ENCODE results near the gene CHP2.

Gene CHP2

DNA sequence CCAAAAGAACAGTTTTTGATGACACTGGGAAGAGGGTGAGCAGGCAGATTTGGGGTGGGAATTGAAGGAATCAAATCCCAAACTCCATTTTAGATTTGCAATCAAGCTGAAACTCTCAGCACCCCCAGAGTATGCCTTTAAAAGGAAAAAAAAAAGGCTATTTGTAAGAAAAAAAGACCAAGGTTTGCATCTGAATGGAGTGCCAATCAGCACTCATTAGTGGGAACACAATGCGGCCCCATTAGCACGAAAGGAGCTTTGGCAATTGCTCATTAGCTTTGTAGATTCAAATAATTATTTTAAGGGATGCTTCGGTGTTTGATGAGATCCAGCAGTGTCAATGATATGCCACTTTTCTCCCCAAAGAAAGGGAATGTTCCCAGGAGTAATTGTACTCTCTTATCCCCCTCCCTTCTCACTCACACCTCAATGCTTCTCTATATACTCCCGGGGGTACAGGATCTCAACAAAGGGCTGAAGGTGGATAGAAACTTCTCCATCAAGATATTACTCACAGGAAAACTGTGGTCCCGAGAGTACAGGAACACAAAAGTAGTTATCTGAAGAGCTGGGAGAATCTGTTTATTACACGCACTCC is 32.2 kb downstream of the CHP2 start:
- TF ChIP-seq, protein P1, sequence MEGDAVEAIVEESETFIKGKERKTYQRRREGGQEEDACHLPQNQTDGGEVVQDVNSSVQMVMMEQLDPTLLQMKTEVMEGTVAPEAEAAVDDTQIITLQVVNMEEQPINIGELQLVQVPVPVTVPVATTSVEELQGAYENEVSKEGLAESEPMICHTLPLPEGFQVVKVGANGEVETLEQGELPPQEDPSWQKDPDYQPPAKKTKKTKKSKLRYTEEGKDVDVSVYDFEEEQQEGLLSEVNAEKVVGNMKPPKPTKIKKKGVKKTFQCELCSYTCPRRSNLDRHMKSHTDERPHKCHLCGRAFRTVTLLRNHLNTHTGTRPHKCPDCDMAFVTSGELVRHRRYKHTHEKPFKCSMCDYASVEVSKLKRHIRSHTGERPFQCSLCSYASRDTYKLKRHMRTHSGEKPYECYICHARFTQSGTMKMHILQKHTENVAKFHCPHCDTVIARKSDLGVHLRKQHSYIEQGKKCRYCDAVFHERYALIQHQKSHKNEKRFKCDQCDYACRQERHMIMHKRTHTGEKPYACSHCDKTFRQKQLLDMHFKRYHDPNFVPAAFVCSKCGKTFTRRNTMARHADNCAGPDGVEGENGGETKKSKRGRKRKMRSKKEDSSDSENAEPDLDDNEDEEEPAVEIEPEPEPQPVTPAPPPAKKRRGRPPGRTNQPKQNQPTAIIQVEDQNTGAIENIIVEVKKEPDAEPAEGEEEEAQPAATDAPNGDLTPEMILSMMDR (conservative IDR thresholded peaks at IDR 0.05; ENCODE audit: low read depth, low read length), result no peak
- no peak overlapping the region for H3K4me3 ChIP-seq (ENCODE audit: low read depth, low read length)
- DNase-seq (ENCODE audit: low read depth), result no peak

DNA sequence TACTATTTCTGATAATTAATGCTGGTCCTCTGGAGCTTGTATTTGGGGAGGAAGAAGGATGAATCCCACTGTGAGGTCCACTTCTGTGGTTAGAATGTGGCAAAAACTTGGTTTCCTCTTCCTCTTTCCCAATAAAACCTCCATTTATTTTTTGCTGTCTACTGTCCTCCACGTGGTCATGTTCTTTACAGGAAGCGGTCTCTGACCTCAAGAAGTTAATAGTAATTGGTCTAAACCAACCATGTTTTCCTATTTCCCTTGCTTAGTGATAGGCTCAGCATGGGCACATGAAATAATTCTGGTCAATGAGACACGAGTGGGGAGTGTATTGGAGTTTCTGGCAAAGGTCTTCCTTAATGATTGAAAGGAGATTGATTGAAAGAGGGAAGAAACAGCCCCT is 33.9 kb downstream of the CHP2 start:
- DNase-seq (ENCODE audit: low read depth), result no peak
- TF ChIP-seq, protein P1 (conservative IDR thresholded peaks at IDR 0.05; ENCODE audit: low read depth, low read length), result no peak

DNA sequence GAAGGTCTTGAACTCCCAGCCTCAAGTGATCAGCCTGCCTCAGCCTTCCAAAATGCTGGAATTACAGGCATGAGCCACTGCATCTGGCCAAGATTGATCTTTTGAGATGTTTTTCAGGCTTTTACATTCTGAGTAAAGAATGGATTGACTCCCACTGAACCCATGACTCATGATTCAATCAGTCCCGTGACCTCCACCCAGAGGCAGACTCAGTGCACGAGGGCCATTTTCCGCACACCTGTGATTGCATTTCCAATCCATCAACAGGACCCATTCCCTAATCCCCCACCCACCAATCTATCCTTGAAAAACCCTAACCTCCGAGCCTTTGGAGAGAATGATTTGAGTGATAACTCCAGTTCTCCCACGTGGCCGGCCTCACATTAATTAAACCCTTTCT is 40.6 kb downstream of the CHP2 start:
- DNase-seq (ENCODE audit: low read depth), result no peak
- H3K4me3 ChIP-seq (ENCODE audit: low read depth, low read length), result no peak overlapping the region
- TF ChIP-seq, protein P1 (conservative IDR thresholded peaks at IDR 0.05; ENCODE audit: low read depth, low read length), result no peak

More for the DNA sequence above, 33.9 kb downstream of the CHP2 start:
- H3K4me3 ChIP-seq (ENCODE audit: low read depth, low read length), result no peak overlapping the region

DNA sequence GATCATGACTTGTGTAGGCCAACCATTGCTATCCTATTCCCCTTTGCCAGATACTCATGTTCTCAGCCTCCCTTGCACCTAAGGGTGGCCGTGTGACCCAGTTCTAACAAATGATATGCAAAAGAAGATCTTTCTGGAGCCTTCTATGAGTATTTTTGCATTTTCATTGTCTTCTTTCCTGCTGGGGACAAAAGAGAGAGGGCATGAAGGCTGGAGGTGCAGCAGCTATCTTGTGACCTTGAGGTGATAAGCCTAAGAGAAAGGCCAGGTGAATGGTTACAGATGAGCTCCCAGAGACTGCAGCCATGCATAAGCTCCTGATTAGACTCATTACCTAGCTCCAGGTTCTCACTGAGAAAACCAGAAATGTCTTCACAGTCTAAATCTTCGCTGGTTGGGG is 42.1 kb downstream of the CHP2 start:
- TF ChIP-seq, protein P1 (conservative IDR thresholded peaks at IDR 0.05; ENCODE audit: low read depth, low read length), result no peak
- DNase-seq (ENCODE audit: low read depth), result no peak
- H3K4me3 ChIP-seq (ENCODE audit: low read depth, low read length), result no peak overlapping the region

DNA sequence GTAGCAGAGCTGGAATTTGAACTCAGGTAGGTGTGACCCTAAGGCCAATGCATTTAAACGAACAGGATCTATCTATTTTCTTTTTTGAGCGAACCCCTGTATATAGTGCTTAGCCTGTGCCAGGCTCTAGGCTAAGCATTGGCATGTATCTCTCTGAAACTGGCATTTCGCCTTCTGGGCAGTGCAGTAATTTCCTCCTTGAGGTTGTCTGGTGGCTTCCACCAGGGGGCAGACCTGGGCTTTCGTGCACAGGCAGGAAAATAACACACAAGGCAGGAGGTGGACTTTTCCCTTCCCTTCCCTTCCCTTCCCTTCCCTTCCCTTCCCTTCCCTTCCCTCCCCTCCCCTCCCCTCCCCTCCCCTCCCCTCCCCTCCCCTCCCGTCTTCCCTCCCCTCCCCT is 46.6 kb downstream of the CHP2 start:
- TF ChIP-seq, protein P1 (conservative IDR thresholded peaks at IDR 0.05; ENCODE audit: low read depth, low read length), result peak; percentile 81
- peak; percentile 71 for DNase-seq (ENCODE audit: low read depth)
- H3K4me3 ChIP-seq (ENCODE audit: low read depth, low read length), result no peak overlapping the region

DNA sequence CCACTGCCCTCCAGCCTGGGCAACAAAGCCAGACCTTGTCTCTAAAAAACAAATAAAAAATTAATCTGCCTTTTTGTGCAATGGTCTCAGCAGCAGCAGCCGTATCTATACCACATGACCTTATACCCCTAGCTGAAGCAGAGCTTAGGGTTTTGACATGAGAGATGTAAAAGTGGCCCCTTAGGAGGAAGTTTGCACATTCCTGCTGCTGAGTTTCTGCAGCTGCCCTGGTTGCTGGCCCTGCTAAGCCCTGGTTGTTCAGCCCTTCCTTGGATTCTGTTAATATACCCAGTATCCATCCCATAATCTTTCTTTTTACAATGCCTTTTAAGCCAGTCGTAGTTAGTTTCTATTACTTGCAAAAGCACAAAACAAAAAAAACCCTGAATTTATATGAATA is 48.0 kb downstream of the CHP2 start:
- TF ChIP-seq, protein P1 (conservative IDR thresholded peaks at IDR 0.05; ENCODE audit: low read depth, low read length), result no peak
- H3K4me3 ChIP-seq (ENCODE audit: low read depth, low read length), result no peak overlapping the region
- no peak for DNase-seq (ENCODE audit: low read depth)

DNA sequence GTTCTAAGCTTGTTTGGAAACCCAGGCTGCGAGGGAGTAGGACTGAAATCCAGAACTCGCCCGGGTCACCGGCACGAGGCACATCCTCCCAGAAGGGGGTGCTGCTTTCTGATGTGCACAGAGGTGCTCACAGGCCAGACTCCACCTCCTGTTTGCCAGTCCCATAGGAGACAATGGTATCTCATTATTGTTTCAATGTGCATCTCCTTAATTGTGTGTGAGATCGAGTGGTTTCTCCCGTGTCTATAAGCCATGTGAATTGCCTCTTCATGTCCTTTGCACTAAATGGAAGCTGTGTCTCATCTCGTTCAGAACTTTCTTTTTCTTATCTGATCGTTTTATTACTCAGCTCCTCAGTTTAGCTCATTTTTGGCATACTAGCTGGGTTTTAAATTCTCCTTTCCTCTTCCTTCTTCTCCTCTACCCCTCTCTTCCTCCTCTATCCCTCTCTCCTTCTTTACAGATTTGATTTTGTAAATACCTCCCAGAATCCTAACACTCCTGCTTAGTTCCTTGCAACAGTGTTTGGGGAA is 48.8 kb downstream of the CHP2 start:
- TF ChIP-seq, protein P1 (conservative IDR thresholded peaks at IDR 0.05; ENCODE audit: low read depth, low read length), result peak; percentile 64
- no peak overlapping the region for H3K4me3 ChIP-seq (ENCODE audit: low read depth, low read length)
- DNase-seq (ENCODE audit: low read depth), result peak; percentile 43
